NCI-H1694 treated with DMSO at 0.1 percent for 48 hours (cell line): ENCODE data around the gene TMEM238L.

ENCODE experiments used
- DNase-seq: peaks from one replicate; lab custom pipeline; 2025; lab: John Stamatoyannopoulos, UW

Gene TMEM238L

DNA sequence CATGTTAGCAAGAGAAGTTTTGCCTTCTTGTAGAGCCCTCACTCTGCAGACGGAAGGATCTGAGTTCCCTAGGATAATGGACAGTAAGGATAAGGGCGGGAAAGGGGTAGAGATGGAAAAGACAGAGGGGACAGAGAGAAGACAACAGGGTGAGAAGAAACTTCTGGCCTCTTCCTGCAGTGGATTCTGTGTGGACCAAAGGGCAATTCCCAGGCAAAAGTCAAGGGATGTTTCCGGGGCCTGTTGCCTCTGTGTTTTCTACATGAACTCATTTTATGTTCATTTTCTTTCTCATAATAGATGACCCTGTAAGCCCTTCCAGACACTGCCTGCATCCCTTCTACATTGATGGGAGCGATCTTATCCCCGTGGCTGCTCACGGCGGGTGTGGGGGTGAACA is 647 bp upstream of the TMEM238L start:
- no peak for DNase-seq

DNA sequence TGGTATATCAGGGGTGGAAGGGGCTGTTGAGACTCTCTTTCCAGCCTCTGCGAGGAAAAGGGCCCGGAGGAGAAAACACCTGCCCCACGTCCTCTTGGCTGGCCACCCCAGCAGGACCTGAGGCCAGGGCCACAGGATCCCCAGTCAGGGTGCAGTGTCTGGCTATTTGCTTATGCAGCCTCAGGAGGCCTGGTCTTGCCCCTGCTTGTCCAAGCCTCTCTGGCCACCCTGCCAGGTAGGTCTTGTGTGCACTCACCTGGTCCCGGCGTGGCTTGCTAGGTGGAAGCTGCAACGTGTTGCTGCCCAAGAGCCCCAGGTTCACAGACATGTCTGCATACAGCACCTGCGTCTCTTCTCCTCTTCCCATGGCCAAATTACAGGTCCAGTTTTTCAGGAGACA is 549 bp downstream of the TMEM238L start:
- no peak for DNase-seq

DNA sequence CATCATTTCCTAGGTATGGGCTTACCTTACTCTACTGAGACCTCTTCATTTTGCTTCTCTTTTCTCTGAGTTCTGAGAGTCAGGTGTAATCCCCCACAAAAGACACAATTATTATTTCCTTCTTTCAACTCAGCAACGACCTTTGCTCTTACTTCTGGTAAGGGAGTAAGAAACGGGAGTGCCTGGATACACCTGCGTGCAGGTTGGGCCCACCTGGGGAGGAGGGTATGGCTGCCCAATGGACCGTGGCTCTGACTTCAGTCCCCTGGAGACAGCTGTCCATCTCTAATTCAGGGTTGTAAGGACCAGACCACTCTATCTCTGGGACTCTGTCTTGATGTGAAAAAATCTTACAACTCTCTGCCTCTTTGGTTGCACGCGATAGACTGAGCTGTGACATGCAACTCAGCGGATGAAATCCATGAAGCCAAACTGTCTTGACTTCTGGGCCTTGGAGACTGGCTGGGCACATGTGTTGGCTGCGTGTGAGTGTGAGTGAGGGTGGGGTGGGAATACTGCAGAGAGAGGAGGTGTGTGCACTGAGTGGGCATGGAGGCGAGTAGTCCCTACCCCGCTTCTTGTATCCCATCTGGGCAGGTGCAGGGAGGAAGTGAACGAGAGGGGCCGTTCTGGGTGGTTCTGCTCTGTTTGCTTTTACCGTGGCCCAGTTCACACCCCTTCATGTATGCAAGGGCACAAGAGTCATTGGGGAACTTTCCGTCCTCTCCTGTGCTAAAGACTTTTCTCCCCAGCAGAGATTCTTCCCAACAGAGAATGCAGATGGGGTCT is 1.2 kb downstream of the TMEM238L start:
- DNase-seq = no peak

DNA sequence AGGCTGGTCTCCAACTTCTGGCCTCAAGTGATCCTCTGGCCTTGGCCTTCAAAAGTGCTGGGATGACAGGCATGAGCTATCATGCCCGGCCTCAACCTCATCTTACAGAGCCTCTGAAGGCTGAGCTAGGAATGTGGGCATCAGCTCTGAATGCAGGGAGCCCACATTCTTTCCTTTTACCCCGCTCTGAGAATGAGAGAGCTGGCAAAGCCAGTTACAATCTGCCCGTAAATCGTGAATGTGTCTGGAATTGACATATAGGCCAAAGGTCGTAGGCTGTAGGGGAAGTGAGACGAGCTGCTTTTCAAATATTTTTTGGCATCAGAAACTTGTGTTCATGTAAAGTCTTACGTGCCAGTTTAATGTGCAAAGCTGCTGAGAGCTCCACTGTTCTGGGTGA is 4.5 kb downstream of the TMEM238L start:
- DNase-seq = no peak

DNA sequence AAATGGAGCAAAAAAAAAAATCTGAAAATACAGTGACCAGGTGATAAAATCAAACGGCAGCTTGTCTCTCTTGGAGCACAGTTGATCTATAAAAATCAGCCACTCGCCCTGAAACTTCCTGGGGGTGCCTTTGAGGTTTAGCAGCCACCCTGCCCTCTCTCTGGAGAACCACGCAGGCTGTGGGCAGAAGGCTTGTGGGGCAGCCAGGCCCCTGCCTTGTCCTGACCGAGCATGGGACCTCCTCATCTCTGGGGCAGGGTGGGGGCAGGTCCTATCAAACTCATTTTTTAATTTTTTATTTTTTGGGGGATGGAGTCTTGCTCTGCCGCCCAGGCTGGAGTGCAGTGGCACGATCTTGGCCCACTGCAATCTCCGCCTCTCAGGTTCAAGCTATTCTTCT is 5.0 kb downstream of the TMEM238L start:
- DNase-seq = no peak

DNA sequence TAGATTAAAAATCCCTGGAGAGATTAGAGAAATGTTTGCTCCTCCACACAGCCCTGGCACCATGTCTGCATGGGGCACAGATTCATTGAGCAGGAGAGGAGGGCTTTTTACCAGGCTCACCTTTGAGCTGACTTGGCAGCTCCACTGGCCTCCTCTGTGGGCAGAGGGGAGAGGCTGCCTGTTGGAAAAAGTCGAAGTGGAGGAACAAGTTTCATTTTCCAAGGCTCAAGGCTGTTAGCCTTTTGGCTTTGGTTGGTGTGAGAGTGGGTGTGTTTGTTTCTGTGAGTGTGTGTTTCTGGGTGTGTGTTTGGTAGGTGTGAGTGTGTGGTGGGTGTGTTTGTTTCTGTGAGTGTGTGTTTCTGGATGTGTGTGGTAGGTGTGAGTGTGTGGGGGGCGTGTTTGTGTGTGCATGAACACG is 5.6 kb downstream of the TMEM238L start:
- DNase-seq = no peak

DNA sequence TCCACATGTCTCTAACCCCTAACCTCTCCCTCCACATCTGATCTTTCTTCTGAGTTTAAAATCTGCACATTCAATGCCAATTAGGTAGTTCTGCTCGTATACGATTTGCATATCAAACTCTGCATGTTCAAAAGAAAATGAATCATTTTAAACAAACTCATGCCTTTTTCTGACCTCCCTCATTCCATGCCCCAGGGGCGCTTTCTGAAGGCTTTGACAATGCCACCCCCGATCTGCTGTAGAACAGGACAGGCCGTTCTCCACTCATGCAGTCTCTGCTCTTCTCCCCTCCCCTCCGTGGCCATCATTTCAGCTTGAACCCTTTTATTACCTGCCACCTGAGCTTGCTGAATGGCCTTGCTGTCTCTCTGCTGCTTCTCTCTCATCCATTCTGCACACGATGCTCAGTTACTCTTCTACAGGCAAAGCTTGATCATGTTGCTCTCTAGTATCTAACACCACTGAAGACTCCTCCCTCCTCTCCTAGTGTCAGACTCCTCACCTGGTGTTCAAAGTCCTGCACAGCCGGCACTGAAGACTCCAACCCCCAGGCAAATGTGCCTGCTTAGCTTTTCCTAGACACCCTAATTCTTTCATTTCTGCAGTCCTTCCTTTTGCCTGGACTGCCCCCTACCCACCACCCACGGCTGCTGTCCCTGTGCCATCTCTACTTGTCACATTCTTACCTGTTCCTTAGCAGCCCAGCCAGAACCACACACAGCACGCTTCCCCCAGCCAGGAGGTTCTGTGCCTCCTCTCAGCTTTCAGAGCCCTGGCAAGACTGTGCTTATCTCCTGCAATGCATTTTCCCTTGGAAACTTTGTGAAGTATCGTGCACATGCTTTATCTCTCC is 6.2 kb downstream of the TMEM238L start:
- DNase-seq = no peak

DNA sequence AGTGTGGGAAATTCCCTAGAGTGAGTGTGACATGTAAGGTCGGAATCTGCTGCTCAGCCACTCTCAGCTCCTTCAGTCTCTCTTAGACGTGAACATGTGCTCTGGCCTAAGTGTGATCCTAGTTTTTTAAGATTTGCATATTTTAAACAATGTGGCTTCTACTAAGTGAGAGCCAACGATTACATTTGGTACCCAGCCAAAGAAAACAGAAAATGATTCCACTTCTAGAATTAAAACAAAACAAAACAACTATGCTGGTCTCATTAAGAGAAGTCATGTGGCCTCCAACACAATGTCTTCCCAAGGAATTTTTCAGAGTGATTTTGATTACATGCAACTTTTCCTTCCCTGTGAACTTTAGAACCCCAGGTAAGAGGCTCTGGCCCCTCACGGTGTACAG is 10.1 kb downstream of the TMEM238L start:
- DNase-seq = no peak

DNA sequence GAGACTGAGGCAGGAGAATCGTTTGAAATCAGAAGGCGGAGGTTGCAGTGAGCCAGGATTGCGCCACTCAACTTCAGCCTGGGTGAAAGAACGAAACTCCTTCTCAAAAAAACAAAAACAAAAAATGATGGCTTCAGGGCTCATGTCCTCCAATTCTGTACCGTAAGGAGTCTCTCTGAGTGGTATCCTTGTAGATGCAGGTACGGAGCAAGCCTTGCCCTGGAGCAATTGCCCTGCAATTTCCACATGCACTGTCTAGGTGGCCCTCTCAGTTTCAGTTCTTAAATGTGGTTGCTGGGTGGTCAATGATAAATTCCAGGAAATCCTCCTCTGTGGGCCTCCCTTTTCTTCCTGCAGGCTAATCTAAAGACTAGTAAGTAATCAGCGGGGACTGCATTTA is 10.6 kb downstream of the TMEM238L start:
- no peak for DNase-seq

DNA sequence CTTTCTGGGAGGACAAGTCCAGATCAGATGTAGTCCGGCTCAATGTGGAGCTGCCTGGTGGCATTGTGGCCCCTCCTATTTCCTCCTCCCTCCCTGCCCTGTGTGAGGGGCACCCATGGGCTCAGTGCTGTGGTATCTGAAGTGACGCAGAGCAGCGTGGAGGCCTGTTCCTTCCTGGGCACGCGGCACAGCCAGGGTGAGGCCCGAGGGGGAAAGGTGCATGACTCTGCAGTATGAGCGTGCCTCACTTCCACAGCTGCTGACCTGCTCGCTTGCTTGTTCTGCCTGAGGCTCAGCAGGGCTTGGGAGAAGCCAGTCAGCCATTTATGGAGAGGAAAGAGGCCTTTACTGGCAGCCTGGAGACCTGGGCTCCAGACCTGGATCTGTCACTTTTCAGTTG is 11.7 kb downstream of the TMEM238L start:
- DNase-seq = no peak

DNA sequence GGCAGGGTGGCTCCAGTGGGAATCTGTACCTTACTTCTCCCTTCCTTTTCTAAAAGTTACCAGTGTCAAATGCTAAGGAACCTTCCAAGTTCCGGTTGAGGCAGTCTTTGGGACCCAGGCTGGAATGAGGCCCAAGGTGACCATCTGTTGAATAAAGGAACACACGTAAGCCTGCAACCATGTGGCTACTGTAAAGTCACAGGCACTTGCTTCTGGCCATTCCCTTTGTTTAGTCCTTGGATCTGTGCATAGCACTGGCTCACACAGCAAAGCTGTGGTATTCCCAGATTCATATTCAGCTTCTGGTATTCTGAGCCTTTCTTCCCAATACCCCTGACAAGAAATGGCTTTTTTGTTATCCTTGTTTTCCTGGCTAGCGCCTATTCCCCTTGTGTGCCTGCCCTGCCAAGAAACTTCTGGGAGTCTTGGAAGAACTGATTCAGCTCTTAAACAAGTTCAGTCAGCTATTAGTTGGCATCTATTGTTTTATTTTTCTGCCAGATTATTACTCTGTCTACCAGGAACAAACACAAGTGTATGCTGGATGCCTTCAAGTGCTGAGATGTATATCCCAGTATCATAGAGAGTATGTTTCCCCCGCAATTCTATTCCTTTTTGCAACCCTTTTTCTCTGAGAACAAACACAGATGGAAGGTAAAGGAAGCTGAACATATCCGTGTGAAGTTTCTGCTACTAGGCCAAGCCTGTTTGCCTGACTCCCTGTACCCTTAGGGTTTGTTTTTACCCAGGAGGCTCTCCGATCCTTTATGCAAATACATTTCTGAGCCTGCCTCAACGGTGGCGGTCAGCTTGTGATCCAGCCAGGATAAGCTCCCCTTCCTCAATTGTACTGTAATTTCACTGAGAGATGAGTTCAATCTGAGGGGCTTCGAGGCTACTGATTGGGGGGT is 13.2 kb downstream of the TMEM238L start:
- DNase-seq = no peak

DNA sequence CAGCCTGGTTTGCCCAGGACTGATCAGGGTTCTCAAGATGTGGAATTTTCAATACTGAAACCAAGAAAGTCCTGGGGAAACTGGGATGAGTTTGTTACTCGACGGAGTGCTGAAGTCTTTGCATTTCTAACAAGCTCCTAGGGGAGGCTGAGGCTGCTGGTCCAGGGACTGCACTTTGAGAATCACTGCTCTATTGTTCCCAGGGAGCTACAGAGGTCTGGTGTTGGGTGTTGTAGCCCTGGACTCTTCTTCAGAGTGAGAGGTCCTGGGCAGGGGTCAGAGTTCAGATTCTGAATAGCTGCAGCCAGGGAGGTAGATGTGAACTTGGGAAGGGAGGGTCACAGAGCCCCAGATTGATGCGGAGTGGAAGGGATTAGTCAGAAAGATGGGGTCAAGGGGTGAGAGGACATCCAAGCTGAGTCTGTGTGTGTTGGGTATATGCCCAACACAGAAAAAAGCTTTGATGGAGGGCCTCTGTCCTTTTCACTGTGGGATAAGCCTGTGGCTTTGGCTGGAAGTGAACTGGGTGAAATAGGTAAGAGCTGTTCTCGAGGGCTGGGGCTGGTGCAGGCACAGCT is 14.1 kb downstream of the TMEM238L start:
- DNase-seq = no peak

DNA sequence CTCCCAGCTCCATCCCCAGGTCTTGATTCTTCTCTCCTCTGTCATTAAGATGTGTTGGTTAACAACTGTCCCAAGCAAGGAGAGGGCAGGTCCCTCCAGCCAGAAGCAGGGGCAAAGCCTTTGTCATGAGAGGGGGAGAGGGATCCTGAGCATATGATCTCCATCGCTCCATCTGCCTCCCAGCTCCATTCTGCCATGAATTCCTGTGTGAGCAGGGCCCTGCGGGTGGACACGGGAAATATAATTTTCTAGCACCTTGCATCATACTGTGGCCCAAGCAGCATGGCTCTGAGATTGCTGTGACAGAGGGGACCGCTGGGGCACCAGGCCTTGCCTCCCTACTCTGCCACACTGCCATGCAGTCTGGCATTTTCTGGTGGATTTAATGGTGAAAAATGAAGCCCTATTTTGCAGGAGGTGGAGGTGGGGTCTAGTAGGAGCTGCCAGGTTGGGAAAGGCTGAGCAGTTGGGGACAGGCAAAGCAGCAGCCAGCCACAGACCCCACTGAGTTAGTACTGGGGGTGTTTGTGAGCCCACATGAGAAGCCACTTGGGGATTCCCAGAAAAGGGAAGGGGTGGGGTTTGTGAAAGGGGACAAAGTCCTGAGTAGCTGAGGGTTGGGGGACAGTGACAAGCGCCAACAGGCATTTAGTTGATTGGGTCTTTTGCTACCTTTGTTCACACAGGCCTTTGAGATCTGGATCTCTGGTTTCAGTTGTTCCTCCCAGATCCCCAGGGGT is 16.4 kb downstream of the TMEM238L start:
- DNase-seq = no peak

DNA sequence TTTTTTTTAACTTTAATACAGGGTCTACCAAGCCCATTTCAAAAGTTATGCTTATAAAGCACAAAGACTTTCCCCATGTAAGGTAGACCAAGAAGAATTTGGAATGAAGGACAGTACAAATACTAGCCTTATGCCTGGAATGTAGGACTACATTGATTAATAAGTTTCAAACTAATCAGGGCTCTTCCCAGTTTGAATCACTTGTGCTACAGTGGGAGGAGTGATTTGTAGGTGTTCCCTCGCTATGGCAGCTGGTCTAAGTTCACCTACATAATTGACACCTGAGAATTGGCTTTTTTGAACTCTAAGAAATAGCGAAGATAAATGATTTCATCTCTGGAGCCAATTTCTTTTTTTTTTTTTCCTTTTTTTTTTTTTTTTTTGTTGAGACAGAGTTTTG is 18.6 kb downstream of the TMEM238L start:
- no peak for DNase-seq

DNA sequence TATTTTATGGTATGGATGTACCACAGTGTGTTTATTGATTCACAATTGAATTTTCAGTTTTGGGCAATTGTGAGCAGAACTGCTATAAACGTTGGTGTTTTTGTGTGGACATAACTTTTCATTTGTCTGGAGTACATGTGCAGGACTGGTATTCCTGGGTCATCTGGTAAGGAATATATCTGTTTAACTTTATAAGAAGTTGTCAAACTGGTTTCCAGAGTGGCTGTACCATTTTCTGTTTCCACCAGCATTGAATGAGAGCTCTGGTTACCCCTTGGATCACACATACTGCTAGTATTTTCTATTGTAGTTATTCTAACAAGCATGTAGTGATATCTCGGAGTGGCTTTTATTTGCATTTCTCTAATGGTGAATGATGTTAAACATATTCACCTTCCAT is 24.3 kb downstream of the TMEM238L start:
- no peak for DNase-seq

DNA sequence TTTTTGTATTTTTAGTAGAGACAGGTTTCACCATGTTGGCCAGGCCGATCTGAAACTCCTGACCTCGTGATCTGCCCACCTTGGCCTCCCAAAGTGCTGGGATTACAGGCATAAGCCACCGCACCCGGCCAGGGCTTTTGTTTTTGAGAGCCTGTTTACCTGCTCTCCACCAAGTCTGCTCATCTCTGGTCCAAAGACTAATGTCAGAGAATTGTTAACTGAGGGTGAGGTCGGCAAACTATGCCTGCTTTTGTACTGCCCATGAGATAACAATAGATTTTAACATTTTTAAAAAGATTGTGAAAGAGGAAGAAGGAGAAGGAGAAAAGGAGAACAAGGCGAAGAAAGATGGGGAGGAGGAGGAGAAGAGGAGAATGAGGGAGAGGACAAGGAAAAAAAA is 26.0 kb downstream of the TMEM238L start:
- DNase-seq = no peak

DNA sequence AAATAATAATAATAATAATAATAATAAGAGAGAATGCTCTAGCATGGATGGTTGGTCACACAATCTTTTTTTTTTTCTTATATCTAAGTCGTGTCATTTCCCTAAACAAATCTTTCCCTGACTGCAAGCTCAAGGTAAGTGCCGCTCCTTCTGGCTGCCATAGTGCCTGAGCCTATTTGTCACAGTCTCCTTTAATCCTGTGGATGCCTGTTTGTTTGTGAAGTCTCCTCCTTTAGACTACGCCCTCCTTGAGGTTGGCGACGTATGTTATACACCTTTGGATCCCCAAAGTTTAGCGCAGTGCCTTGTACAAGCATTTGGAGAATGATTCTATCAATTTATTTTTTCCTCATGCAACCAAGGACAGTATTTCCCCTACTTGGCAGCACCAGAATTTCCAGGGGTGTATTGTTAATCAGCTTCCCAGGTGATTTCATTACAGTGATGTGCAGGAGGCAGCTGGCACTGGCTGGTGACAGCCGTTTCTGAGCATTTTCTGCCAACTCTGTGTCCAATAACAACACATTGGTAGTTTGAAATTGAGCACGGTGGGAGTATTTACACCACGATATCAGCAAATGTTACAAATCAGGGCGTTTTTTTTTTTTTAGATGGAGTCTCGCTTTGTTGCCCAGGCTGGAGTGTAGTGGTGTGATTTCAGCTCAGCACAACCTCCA is 26.6 kb downstream of the TMEM238L start:
- no peak for DNase-seq

DNA sequence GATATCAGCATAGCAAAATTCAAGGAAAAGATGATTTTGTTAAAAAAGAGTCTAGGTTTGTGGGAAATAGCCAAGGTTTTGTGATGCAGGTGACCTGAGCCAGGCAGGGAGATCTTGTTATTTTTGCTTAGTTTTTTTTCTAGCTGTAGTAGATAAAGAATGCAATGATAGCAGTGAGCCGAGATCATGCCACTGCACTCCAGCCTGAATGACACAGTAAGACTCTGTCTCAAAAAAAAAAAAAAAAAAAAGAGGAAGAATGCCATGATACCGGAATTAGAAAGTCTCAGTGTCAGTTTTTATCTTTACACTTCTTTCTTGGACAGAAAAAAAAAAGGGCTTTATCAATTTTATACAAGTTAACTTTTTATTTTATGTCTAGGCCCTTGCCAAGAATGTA is 27.5 kb downstream of the TMEM238L start:
- no peak for DNase-seq

DNA sequence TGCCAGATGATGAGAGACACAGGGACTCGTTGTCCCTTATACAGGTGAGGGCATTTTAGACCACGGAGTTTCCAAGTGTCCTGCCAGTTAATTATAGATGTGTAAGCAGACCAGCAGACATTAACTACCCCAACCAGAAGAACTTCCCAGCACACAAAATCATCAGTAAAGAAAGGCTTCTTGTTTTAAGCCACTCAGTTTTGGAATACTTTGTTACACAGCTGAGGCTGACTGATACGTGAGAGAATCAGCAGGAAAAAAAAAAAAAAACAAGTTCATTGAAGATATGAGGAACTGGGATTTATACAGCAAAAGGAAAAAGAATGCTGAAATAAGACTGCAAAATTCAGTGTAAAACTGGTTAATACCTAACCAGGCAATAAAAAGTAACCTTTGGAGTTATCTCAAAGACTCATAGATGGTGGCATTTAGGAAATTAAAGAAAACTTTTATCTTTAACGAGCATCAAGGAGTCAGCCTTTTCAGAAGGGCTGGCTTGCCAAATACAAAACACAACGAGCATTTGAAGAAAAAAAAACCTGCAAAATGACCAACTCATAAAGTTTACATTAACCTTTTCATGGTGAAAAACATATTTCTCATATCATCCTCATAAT is 28.1 kb downstream of the TMEM238L start:
- DNase-seq = no peak

DNA sequence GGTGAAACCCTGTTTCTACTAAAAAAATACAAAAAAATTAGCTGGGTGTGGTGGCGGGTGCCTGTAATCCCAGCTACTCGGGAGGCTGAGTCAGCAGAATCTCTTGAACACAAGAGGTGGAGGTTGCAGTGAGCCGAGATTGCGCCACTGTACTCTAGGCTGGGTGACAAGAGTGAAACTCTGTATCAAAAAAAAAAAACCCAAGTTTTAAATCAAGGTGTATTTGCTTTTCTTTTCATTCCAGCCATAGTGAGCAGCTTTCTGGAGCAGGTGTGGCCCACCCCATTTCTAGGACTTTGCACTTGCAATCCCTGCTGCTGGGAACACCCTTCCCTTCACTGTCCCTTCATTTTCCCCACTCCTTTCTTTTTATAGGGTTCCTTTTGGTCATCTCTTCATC is 28.8 kb downstream of the TMEM238L start:
- DNase-seq = no peak
